Prostate gland (tissue), 2 donors: ENCODE results near the gene GNRHR. TPM values are rescaled to one million over a fixed set of nuclear protein-coding genes. Genes with fewer than 3 reads are reported as not detected.
"Not testable (repeated sequence)": the region's sequence is repeated elsewhere in the genome, so short reads cannot be mapped to it uniquely, and the experiment has no call there.

Experiments
- DNase-seq: peaks from one replicate; pipeline ENCODE4 v3.0.0-alpha.2; 2019; ENCODE audit warnings: low spot score
- H3K27ac ChIP-seq, 2 donors: fragments of 200-600 bp; sonication (generic); 2 replicates each; pipeline ENCODE4 v1.5.1; 2017 to 2019
- H3K27me3 ChIP-seq: fragments of 200-600 bp; sonication (generic); replicated peaks from 2 replicates; pipeline ENCODE4 v1.5.1; 2019; ENCODE audit not compliant: insufficient read depth
- H3K36me3 ChIP-seq, 2 donors: fragments of 200-600 bp; sonication (generic); 1 replicate in 1 of 2; 2 replicates in 1 of 2; pipeline versions ENCODE4 v1.5.1 to v1.8.1; 2017 to 2019
- H3K4me1 ChIP-seq: fragments of 200-600 bp; sonication (generic); replicated peaks from 2 replicates; pipeline ENCODE4 v1.5.1; 2019
- H3K4me3 ChIP-seq, 2 donors: fragments of 200-600 bp; sonication (generic); 2 replicates each; pipeline ENCODE4 v1.5.1; 2017 to 2019
- H3K9me3 ChIP-seq: fragments of 200-600 bp; sonication (generic); 2 replicates; pipeline ENCODE4 v1.5.1; 2017
- POLR2A ChIP-seq: fragments of 450-650 bp; IDR thresholded peaks from one replicate; pipeline ENCODE4 v1.6.1; 2016; ENCODE audit warnings: antibody characterized with exemption, mild to moderate bottlenecking
- POLR2AphosphoS5 ChIP-seq: sonication (generic); formaldehyde crosslinking; IDR thresholded peaks from one replicate; pipeline ENCODE4 v1.6.1; 2017; ENCODE audit warnings: antibody characterized with exemption
- WGBS: methylation state at CpG from one replicate; pipeline ENCODE4 v1.1.5; 2018; 5-methylcytosine and 5-hydroxymethylcytosine counted together
- intact Hi-C: fragments of 100-400 bp; cut with DNase I; formaldehyde crosslinking; loops from one replicate; pipeline ENCODE4 v1.14.2; 2022
- total RNA-seq, 2 donors: library from RNA; depleted of rRNA; stranded (reverse); fragments of >200 nt; gene quantifications; one replicate each; pipeline ENCODE4 v1.1.0, GENCODE V29; 2016
- TF ChIP-seq, protein P1 (sequence below), 4 experiments: fragments of 200-600 bp in 2 of 4; fragments of 450-650 bp in 2 of 4; sonication (generic) in 2 of 4; IDR thresholded peaks; 1 replicate in 3 of 4; 2 replicates in 1 of 4; pipeline ENCODE4 v1.5.1; 2016 to 2019; ENCODE audit warnings: antibody characterized with exemption in 4 of 4, mild to moderate bottlenecking in 2 of 4, moderate library complexity in 2 of 4

Gene GNRHR
- total RNA-seq, 2 donors from 2014 or later, result not detected

DNA sequence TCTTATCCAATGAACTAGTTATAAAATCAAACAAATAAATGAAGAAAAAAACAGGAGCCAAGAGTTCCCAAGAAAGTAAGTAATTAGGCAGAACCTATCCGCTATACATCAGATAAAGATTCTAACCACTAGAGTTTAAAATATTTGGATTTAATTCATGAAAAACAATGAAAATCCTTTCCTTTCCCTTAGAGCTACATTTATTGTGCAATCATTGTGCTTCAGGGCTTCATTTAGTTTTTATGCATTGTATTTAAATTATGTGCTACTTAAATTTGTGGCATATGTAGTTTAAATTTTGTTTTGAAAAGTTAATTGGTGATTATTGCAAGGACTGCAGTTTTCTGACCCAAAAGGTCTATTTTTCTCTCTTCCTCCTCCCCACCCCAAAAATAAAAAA, 17.9 kb downstream of the GNRHR start:
- no peak for DNase-seq
- no peaks in the 10 kb centered on the region for H3K4me1 ChIP-seq
- H3K9me3 ChIP-seq, result no peaks in the 10 kb centered on the region
- no peak overlapping the region for H3K27ac ChIP-seq
- TF ChIP-seq POLR2A, result no peak
- TF ChIP-seq, protein P1, sequence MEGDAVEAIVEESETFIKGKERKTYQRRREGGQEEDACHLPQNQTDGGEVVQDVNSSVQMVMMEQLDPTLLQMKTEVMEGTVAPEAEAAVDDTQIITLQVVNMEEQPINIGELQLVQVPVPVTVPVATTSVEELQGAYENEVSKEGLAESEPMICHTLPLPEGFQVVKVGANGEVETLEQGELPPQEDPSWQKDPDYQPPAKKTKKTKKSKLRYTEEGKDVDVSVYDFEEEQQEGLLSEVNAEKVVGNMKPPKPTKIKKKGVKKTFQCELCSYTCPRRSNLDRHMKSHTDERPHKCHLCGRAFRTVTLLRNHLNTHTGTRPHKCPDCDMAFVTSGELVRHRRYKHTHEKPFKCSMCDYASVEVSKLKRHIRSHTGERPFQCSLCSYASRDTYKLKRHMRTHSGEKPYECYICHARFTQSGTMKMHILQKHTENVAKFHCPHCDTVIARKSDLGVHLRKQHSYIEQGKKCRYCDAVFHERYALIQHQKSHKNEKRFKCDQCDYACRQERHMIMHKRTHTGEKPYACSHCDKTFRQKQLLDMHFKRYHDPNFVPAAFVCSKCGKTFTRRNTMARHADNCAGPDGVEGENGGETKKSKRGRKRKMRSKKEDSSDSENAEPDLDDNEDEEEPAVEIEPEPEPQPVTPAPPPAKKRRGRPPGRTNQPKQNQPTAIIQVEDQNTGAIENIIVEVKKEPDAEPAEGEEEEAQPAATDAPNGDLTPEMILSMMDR (IDR thresholded peaks at IDR 0.05), result no peak
- no peak for TF ChIP-seq POLR2AphosphoS5
- no peak overlapping the region for H3K4me3 ChIP-seq
- no peaks in the 10 kb centered on the region for H3K36me3 ChIP-seq
- WGBS, result 100% methylated on average over 1 of the region's 1 CpG
- intact Hi-C loops, result no loop called here
- no peaks in the 10 kb centered on the region for H3K27me3 ChIP-seq

DNA sequence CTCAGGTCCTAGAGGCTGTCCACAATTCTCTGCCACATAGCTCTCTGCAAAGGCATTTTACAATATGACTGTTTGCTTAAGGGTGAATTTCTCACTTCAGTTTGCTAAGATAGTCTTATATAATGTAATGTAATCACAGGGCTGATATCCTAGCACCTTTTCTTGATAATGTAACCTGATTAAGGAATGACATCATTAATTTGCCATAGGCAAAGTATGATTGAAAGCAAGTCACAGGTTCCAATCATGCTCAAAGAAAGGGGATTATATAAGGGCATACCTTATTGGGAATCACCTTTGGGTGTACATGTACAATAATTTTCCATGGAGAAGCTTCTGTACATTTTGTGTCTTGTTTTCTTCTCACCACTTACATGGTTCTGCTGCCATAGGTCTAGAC, 18.9 kb downstream of the GNRHR start:
- no peak overlapping the region for H3K4me3 ChIP-seq
- no peak for DNase-seq
- no peak overlapping the region for H3K27ac ChIP-seq
- H3K9me3 ChIP-seq, result no peaks in the 10 kb centered on the region
- no peaks in the 10 kb centered on the region for H3K27me3 ChIP-seq
- intact Hi-C loops, result no loop called here
- no peaks in the 10 kb centered on the region for H3K36me3 ChIP-seq
- no peaks in the 10 kb centered on the region for H3K4me1 ChIP-seq
- TF ChIP-seq, protein P1 (IDR thresholded peaks at IDR 0.05), result no peak
- TF ChIP-seq POLR2A (no peak), POLR2AphosphoS5 (no peak)

DNA sequence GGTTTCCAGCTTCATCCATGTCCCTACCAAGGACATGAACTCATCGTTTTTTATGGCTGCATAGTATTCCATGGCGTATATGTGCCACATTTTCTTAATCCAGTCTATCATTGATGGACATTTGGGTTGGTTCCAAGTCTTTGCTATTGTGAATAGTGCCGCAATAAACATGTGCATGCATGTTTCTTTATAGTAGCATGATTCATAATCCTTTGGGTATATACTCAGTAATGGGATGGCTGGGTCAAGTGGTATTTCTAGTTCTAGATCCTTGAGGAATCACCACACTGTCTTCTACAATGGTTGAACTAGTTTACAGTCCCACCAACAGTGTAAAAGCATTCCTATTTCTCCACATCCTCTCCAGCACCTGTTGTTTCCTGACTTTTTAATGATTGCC, 23.7 kb downstream of the GNRHR start:
- DNase-seq, intact Hi-C loops, H3K4me3 ChIP-seq, H3K27ac ChIP-seq, H3K27me3 ChIP-seq, H3K4me1 ChIP-seq, H3K9me3 ChIP-seq, H3K36me3 ChIP-seq: not testable (repeated sequence)
- WGBS, result 92% methylated on average over 3 of the region's 3 CpGs

GRCh38 chr4:67727124-67727850, 26.9 kb downstream of the GNRHR start:
- H3K9me3 ChIP-seq, result no peaks in the 10 kb centered on the region
- H3K4me1 ChIP-seq, result no peaks in the 10 kb centered on the region
- H3K27me3 ChIP-seq, result no peaks in the 10 kb centered on the region
- no peak for DNase-seq
- TF ChIP-seq POLR2A (no peak), POLR2AphosphoS5 (no peak)
- TF ChIP-seq, protein P1 (IDR thresholded peaks at IDR 0.05), result no peak
- H3K27ac ChIP-seq, result no peak overlapping the region
- intact Hi-C loops, result no loop called here
- H3K4me3 ChIP-seq, result no peak overlapping the region
- 77% methylated on average over 4 of the region's 4 CpGs for WGBS
- H3K36me3 ChIP-seq, result no peaks in the 10 kb centered on the region

DNA sequence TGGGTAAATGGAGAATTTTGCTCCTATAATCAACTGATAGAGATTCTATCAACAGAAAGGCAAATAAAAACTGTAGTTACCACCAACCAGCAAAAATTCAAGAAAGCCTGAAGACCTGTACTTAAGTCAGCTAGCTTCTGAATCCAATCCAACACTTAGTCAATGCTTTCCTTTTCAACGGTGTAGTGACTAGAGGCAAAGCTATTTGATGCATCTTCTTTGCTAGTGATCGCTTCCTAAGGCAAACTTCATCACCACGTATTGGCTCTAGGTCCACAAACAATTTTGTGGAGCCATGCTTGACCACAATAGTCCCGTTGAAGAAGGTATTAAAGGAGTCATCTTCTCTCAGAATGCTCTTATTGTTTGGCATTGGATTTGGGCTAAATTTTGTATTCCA, 28.2 kb downstream of the GNRHR start:
- Histone ChIP-seq H3K36me3 (no peaks in the 10 kb centered on the region), H3K9me3 (no peaks in the 10 kb centered on the region), H3K4me3 (no peak overlapping the region), H3K4me1 (no peaks in the 10 kb centered on the region), H3K27me3 (no peaks in the 10 kb centered on the region), H3K27ac (no peak overlapping the region)
- 79% methylated on average over 4 of the region's 4 CpGs for WGBS
- intact Hi-C loops, result no loop called here
- no peak for DNase-seq
- TF ChIP-seq POLR2AphosphoS5 (no peak), POLR2A (no peak)
- TF ChIP-seq, protein P1 (IDR thresholded peaks at IDR 0.05), result no peak
